ENCODE results near the gene EBF3. TPM values are rescaled to one million over a fixed set of nuclear protein-coding genes. Genes with fewer than 3 reads are reported as not detected.

Gene EBF3
- total RNA-seq, 1 donor: 6.0 TPM

GRCh38 chr10:129905553-129905952 lies 58.5 kb downstream of the EBF3 start:
- TF ChIP-seq CTCF (IDR thresholded peaks at IDR 0.05; ENCODE audit: insufficient read depth, low read depth, low read length): no peak
- H3K4me3 ChIP-seq (ENCODE audit: low read depth, low read length): no peak overlapping the region
- DNase-seq (ENCODE audit: low read depth): no peak

GRCh38 chr10:129904323-129904722 lies 59.8 kb downstream of the EBF3 start:
- no peak overlapping the region for H3K4me3 ChIP-seq (ENCODE audit: low read depth, low read length)
- DNase-seq (ENCODE audit: low read depth): no peak
- TF ChIP-seq CTCF (IDR thresholded peaks at IDR 0.05; ENCODE audit: insufficient read depth, low read depth, low read length): no peak

GRCh38 chr10:129901389-129902006 lies 62.6 kb downstream of the EBF3 start:
- no peak for TF ChIP-seq CTCF (IDR thresholded peaks at IDR 0.05; ENCODE audit: insufficient read depth, low read depth, low read length)
- DNase-seq (ENCODE audit: low read depth): no peak
- no peak overlapping the region for H3K4me3 ChIP-seq (ENCODE audit: low read depth, low read length)

GRCh38 chr10:129900825-129901224 lies 63.2 kb downstream of the EBF3 start:
- no peak for TF ChIP-seq CTCF (IDR thresholded peaks at IDR 0.05; ENCODE audit: insufficient read depth, low read depth, low read length)
- no peak for DNase-seq (ENCODE audit: low read depth)
- no peak overlapping the region for H3K4me3 ChIP-seq (ENCODE audit: low read depth, low read length)

- no peak for TF ChIP-seq CTCF (IDR thresholded peaks at IDR 0.05; ENCODE audit: insufficient read depth, low read depth, low read length)
- H3K4me3 ChIP-seq (ENCODE audit: low read depth, low read length): no peak overlapping the region
- DNase-seq (ENCODE audit: low read depth): no peak
Measured at GRCh38 chr10:129899276-129900130, 64.6 kb downstream of the EBF3 start.

GRCh38 chr10:129898706-129899268 lies 65.3 kb downstream of the EBF3 start:
- no peak for TF ChIP-seq CTCF (IDR thresholded peaks at IDR 0.05; ENCODE audit: insufficient read depth, low read depth, low read length)
- no peak for DNase-seq (ENCODE audit: low read depth)
- H3K4me3 ChIP-seq (ENCODE audit: low read depth, low read length): no peak overlapping the region
